Skeletal muscle satellite cell (primary cell): ENCODE measurements around the gene JAML. TPM values are rescaled to one million over a fixed set of nuclear protein-coding genes. Genes with fewer than 3 reads are reported as not detected.
A peak's percentile ranks its signal among the peaks of the same experiment; 100 is the strongest.

Experiments
- H3K27me3 ChIP-seq: 2 replicates; pipeline ENCODE4 v1.7.0; 2013; ENCODE audit warnings: low read length; ENCODE audit not compliant: control insufficient read depth, insufficient read depth
- H3K36me3 ChIP-seq: 2 replicates; pipeline ENCODE4 v1.7.0; 2013; ENCODE audit warnings: mild to moderate bottlenecking, control low read depth, low read length; ENCODE audit not compliant: insufficient read depth
- H3K4me1 ChIP-seq: 2 replicates; pipeline ENCODE4 v1.7.0; 2013; ENCODE audit warnings: low read length; ENCODE audit not compliant: control insufficient read depth, insufficient read depth
- H3K4me2 ChIP-seq: 2 replicates; pipeline ENCODE4 v1.7.0; 2013; ENCODE audit warnings: mild to moderate bottlenecking, low read length
- H3K4me3 ChIP-seq: 2 replicates; pipeline ENCODE4 v1.7.0; 2013; ENCODE audit warnings: low read length
- H3K9ac ChIP-seq: 2 replicates; pipeline ENCODE4 v1.7.0; 2013; ENCODE audit warnings: mild to moderate bottlenecking, low read depth, low read length, moderate library complexity
- H3K9me3 ChIP-seq: replicated peaks from 2 replicates; pipeline ENCODE4 v1.7.0; 2013; ENCODE audit warnings: mild to moderate bottlenecking, control low read depth, low read length
- small RNA-seq: library from RNA; depleted of rRNA; stranded (forward); fragments of <200 nt; gene quantifications from one replicate; pipeline ENCODE3, GENCODE V24; 2012

The JAML gene

GRCh38 chr11:118147502-118147901, 77.3 kb downstream of the JAML start:
- Histone ChIP-seq H3K27me3 (peaks cover 83% of the 10 kb centered on the region), H3K9me3 (no peaks in the 10 kb centered on the region), H3K36me3 (no peaks in the 10 kb centered on the region), H3K4me2 (no peak overlapping the region), H3K9ac (no peak overlapping the region), H3K4me3 (no peak overlapping the region), H3K4me1 (peaks cover 4% of the 10 kb centered on the region)

DNA sequence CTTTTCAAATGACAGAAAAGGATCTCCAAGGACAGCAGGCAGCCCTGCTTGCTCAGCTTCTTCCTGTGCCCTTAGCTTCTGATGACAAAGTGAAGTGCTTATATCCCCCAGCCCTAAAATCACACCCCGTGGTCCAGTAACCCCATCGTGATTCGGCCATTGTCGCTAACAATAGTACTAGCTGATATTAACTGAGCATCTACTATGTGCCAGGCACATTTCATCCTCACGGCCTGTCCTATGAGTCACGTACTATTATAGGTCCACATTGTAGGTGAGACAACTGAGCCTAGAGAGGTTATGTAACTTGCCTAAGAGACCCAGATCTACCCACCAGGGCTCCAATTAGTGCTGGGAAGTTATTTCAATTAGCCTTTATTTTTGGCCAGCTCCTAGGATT, 78.3 kb downstream of the JAML start:
- Histone ChIP-seq H3K36me3 (no peaks in the 10 kb centered on the region), H3K4me2 (no peak overlapping the region), H3K9ac (no peak overlapping the region), H3K4me3 (no peak overlapping the region), H3K27me3 (peaks cover 79% of the 10 kb centered on the region), H3K9me3 (no peaks in the 10 kb centered on the region), H3K4me1 (peaks cover 4% of the 10 kb centered on the region)

DNA sequence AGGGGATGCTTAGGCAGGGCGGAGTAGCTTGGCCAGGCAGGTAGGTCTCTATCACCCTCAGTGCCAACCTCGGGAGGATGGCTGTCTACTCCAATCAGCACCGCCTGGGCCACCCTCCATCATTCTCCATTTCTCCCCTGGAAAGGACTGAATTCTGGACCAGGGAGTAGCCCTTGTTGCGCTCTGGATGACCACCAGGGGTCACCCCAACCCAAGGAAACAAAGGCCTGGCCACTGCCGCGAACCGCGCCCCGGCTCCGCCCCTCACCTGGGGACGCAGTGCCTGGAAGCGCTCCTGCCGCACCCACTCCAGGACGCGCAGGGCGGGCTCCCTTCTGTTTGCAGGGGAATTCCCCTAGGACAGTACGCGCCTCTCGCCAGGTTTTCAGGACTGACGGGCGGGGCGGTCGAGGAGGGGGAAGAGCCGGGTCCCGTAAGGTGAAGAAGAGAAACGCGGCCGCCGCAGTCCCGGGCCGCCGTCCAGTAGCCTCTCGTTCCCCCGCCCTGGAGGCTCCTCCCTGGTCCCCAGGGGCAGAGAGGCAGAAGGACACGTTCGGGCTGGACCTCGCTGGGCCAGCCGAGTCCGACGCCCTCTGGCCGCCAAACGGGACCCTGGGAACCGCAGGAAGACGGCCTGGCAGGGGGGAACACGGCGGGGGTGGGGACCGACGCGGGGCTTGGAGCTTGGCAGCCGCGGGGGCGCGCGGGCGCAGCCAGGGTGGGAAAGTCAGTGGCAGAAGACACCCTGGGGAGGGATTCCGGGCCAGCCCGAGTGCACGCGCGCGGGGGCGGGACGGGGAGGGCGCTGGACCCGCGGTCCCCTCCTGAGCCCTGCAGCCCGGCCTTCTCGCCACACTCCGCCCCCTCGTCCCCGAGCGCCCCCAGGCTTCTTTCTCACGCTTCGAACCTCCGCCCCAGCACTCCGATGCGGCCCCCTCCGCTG, 79.3 kb downstream of the JAML start:
- H3K9ac ChIP-seq = no peak overlapping the region
- peaks cover 4% of the 10 kb centered on the region for H3K4me1 ChIP-seq
- H3K27me3 ChIP-seq = peaks cover 72% of the 10 kb centered on the region
- peak overlapping the region; percentile 72 for H3K4me3 ChIP-seq
- H3K36me3 ChIP-seq = no peaks in the 10 kb centered on the region
- no peaks in the 10 kb centered on the region for H3K9me3 ChIP-seq
- peak overlapping the region; percentile 96 for H3K4me2 ChIP-seq

DNA sequence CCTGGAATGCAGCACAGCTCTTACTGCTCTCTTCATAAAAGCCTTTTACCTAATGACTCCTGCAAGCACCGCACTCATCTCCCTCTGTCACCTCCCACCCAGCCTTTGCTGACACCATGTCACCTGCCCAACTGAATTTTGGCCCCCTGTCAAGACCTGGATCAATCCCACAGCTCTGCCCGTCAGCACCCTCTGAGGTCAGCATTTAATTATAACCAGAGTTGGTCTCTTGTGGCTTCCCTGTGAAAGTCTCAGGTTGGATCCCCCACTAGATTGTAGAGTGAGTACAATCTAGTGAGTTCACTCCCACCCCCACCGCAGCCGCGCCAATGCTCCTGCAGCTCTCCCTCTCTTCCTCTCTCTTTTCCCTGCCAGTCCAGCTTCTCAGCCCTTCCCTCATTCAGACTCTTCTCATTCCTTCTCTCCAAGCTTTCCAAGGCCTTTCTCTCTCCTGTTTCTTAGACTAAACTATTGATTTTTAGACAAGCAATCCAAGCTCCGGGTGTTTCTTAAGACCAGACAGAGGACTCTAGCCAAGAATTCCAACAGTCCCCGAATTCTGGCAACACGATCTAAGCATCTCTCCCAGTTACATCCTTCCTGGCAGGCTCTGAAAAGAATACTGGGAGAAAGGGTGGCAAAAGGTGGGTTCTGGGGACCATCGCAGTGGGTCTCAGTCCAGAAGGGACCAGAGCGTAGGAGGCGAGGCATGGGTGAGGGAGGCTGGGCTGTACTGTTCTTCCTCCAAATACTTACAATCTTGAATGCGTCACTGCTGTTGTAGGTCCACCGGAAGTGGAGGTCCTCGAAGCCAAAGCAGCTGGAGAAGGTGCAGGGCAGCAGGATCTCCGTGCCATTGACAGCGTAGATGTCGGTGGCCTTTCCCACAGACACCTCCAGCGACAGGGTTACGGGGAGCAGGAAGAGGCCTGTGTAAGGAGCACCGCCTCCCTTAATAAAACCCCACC, 80.2 kb downstream of the JAML start:
- no peak overlapping the region for H3K4me2 ChIP-seq
- H3K27me3 ChIP-seq = peaks cover 71% of the 10 kb centered on the region
- no peaks in the 10 kb centered on the region for H3K9me3 ChIP-seq
- H3K9ac ChIP-seq = no peak overlapping the region
- H3K4me1 ChIP-seq = peaks cover 4% of the 10 kb centered on the region
- no peak overlapping the region for H3K4me3 ChIP-seq
- no peaks in the 10 kb centered on the region for H3K36me3 ChIP-seq

Small RNA genes within 50 kb of the gene (small RNA-seq; reads per million reads assigned to genes)
- gene HSPE1P18 = not detected
